Urinary bladder (tissue), 4 donors: ENCODE results near the gene GOLGA8B. TPM values are rescaled to one million over a fixed set of nuclear protein-coding genes. Genes with fewer than 3 reads are reported as not detected.
"Not testable (repeated sequence)": the region's sequence is repeated elsewhere in the genome, so short reads cannot be mapped to it uniquely, and the experiment has no call there.

Source experiments
- DNase-seq: peaks from one replicate; pipeline ENCODE4 v3.0.0-alpha.2; 2015; ENCODE audit errors: extremely low spot score
- H3K27ac ChIP-seq: one replicate; pipeline ENCODE4 v1.5.1; 2013; ENCODE audit warnings: low read depth, mild to moderate bottlenecking, moderate library complexity
- H3K36me3 ChIP-seq: one replicate; pipeline ENCODE4 v1.6.1; 2013; ENCODE audit warnings: mild to moderate bottlenecking, moderate library complexity; ENCODE audit not compliant: insufficient read depth
- H3K4me1 ChIP-seq: one replicate; pipeline ENCODE4 v1.6.1; 2013; ENCODE audit warnings: mild to moderate bottlenecking, moderate library complexity; ENCODE audit not compliant: insufficient read depth
- H3K4me3 ChIP-seq: one replicate; pipeline ENCODE4 v1.5.1; 2013; ENCODE audit warnings: low read depth, low read length
- WGBS: extraction: QIAGEN DNeasy Blood & Tissue Kit; methylation state at CpG from one replicate; pipeline ENCODE4 v1.1.7; 2013; 5-methylcytosine and 5-hydroxymethylcytosine counted together
- polyA plus RNA-seq: library from polyadenylated mRNA; stranded (reverse); fragments of 200-250 nt; gene quantifications from one replicate; pipeline ENCODE4 v1.2.3, GENCODE V29; 2013
- total RNA-seq: library from RNA; depleted of rRNA; stranded (reverse); fragments of >200 nt; gene quantifications from one replicate; pipeline ENCODE4 v1.2.3, GENCODE V29; 2014
- donor health status: healthy with polysubstance abuse.
- donor health status: healthy.

GOLGA8B gene
- total and polyA plus RNA-seq, 2 donors = 8.3 to 24.2 TPM

DNA sequence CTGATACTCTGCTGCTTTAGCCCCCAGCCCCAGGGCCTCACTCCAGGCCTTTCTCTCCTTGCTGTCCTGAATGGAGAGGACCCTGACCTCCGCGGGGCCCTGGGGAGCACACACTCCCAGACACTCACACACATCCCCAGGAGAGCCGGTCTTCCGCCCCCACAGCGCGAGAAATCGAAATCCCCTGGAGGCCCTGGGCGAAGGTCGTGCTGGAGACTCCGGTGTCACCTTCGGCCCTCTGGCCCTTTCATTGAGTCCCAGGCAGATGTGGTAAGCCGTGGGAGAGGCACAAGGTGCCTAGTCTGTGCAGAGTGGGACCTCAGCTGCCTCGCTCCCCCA lies 848 bp upstream of the GOLGA8B start:
- DNase-seq = no peak
- Histone ChIP-seq H3K27ac (no peak overlapping the region), H3K4me3 (peak overlapping the region; percentile 98), H3K4me1 (no peaks in the 10 kb centered on the region), H3K36me3 (no peaks in the 10 kb centered on the region)
- whole genome bisulfite sequencing = 39% methylated on average over 13 of the region's 13 CpGs

GRCh38 chr15:34582461-34583371 lies 735 bp downstream of the GOLGA8B start:
- no peak for DNase-seq
- H3K36me3 ChIP-seq = no peaks in the 10 kb centered on the region
- no peak overlapping the region for H3K27ac ChIP-seq
- peak overlapping the region; percentile 98 for H3K4me3 ChIP-seq
- H3K4me1 ChIP-seq = no peaks in the 10 kb centered on the region
- WGBS = 4% methylated on average over 70 of the region's 70 CpGs

- not testable (repeated sequence) for H3K27ac ChIP-seq, DNase-seq, H3K4me1 ChIP-seq, H3K36me3 ChIP-seq
- WGBS = 77% methylated on average over 14 of the region's 15 CpGs
- H3K4me3 ChIP-seq = peak overlapping the region; percentile 98
Observed at GRCh38 chr15:34581687-34582460, 1.6 kb downstream of the GOLGA8B start.

- DNase-seq = no peak
- Histone ChIP-seq H3K4me1 (no peaks in the 10 kb centered on the region), H3K36me3 (no peaks in the 10 kb centered on the region), H3K27ac (no peak overlapping the region), H3K4me3 (no peak overlapping the region)
- 95% methylated on average over 9 of the region's 9 CpGs for WGBS
Observed at GRCh38 chr15:34581043-34581365, 2.4 kb downstream of the GOLGA8B start.

DNA sequence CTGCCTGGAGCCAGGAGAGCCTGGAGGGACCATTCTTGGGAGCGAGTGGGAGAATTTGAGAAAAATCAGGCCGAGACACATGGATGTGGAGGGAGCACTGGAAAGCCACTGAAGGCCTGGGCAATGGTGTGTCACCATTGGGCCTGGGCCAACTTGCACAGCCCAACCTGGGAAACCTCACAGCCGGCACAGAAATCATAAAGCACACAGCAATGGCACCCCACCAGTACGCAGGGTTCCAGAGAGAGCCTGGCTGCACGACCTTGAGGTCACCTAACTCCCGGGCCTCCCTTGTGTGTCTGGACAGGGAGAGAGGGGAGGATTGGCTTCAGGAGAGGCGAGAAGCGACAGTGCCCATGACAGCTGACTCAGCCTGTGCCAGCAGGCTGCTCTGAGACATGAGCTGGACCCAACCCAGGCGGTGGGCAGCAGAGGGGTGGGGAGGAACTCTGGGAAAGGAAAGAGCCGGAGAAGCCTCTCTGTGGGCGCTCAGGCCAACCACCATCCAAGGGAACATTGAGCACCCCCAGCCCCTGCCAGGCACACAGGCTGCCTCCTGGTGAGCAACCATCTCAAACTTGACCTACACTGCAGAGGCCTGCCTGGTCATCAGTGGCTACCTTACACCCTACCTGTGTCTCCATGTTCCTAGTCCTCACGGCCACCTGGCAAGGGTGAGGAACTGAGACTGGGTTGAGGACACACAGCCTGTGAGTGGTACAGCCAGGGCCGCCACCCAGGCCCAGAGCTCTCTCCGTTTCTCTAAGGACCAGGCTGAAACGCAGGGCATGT lies 3.0 kb downstream of the GOLGA8B start:
- not testable (repeated sequence) for H3K27ac ChIP-seq, DNase-seq, H3K4me1 ChIP-seq, H3K4me3 ChIP-seq, H3K36me3 ChIP-seq
- WGBS = 87% methylated on average over 13 of the region's 15 CpGs

- H3K4me1 ChIP-seq = no peaks in the 10 kb centered on the region
- no peak for DNase-seq
- H3K4me3 ChIP-seq = no peak overlapping the region
- 91% methylated on average over 10 of the region's 10 CpGs for WGBS
- H3K27ac ChIP-seq = no peak overlapping the region
- no peaks in the 10 kb centered on the region for H3K36me3 ChIP-seq
Observed at GRCh38 chr15:34578283-34578674, 5.2 kb downstream of the GOLGA8B start.

DNA sequence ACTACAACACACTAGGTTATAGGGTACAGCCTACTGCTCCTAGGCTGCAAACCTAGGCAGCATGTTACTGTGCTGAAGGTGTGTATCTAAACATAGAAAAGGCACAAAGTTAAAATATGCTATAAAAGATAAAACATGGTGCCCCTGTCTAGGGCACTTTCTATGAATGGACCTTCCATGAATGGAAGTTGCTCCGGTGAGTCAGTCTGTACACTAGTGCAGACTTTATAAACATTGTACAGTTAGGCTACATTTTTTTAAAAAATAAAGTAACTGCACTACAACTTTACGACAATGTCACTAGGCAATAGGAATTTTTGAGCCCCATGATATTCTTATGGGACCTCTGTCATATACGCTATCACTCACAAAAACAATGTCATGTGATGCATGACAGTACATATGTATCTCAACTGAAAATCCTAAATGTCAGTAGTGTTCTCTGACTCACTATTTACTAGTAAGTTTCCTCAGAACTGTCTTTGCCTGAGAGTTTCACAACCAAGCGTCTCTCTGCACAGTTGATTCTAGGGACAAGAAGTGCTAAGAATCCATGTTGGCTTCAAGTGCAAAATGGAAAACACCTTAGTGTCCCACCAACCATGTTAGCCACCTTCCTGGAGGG lies 5.7 kb downstream of the GOLGA8B start:
- not testable (repeated sequence) for DNase-seq, H3K4me3 ChIP-seq, H3K36me3 ChIP-seq, H3K27ac ChIP-seq, H3K4me1 ChIP-seq
- WGBS = 88% methylated on average over 4 of the region's 4 CpGs

GRCh38 chr15:34575035-34575434 lies 8.4 kb downstream of the GOLGA8B start:
- H3K36me3 ChIP-seq, H3K4me3 ChIP-seq, H3K27ac ChIP-seq, DNase-seq, H3K4me1 ChIP-seq: not testable (repeated sequence)
- 92% methylated on average over 12 of the region's 12 CpGs for WGBS

DNA sequence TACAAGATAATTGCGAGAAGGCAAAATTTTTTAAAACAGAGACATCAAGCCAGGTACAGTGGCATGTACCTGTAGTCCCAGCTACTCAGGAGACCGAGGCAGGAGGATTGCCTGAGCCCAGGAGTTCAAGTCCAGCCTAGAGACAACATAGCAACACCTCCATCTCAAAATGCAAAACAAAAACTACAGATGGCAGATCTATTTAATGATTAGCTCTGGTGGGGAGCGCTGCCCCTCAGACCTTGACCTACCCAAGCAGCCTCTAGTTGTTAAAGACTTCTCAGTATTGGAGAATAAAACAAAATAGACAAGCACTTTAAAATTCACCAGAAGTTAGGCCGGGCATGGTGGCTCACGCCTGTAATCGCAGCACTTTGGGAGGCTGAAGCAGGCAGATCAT lies 10.5 kb downstream of the GOLGA8B start:
- WGBS = 96% methylated on average over 6 of the region's 6 CpGs
- not testable (repeated sequence) for H3K4me1 ChIP-seq, H3K36me3 ChIP-seq, H3K27ac ChIP-seq, DNase-seq, H3K4me3 ChIP-seq

- not testable (repeated sequence) for H3K4me3 ChIP-seq, H3K27ac ChIP-seq, H3K4me1 ChIP-seq, DNase-seq, H3K36me3 ChIP-seq
- 63% methylated on average over 13 of the region's 13 CpGs for WGBS
Observed at GRCh38 chr15:34572019-34572641, 11.3 kb downstream of the GOLGA8B start.

DNA sequence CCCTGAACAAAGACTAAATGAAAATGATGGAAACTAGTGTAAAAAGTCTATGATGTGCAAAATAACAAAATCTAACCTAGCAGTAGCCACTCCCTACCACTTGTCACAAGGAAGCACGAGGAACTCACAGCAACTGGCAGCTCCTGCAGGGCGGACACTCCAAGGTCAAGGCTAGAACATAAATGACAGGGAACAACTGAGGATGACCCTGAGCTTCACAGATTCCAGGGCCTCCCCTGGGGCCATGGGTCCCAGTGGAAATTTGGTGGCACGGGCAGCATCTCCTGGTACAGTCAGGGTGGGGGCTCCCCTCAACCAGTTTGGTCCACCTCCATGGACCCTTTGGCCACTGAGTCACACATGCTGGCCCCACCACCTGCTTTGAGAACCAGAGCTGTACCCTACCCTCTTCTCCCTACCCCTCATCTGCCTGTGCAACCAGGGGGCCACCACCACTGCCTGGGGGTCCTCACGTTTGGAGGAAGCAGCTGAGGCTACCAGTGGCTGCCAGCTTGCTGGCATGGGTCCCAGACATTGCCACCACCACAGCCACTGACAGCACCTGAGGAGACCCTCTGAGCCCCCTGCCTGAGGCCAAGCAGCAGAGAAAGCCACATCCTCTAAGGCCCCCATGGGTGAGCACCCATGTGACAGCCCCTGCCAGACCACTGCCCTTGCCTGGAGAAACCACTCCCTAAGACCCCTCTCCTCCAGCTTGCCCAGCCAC lies 13.6 kb downstream of the GOLGA8B start:
- H3K36me3 ChIP-seq, H3K4me3 ChIP-seq, DNase-seq, H3K27ac ChIP-seq, H3K4me1 ChIP-seq: not testable (repeated sequence)
- WGBS = 66% methylated on average over 2 of the region's 4 CpGs

GRCh38 chr15:34567174-34567573 lies 16.3 kb downstream of the GOLGA8B start:
- H3K4me3 ChIP-seq, H3K27ac ChIP-seq, H3K36me3 ChIP-seq, H3K4me1 ChIP-seq, DNase-seq: not testable (repeated sequence)
- 93% methylated on average over 5 of the region's 12 CpGs for WGBS
